ENCODE measurements around the gene ZNF586.

The ZNF586 gene

GRCh38 chr19:57747472-57747807 lies 22.0 kb upstream of the ZNF586 start:
- no peak for TF ChIP-seq CTCF (IDR thresholded peaks at IDR 0.05; ENCODE audit: extremely low read depth, insufficient read depth, missing control alignments)
- in situ Hi-C loops (cut with MboI; ENCODE audit: low pct_unique_long_range_greater_than_20kb, low sequenced_read_pairs, unreplicated experiment): no loop called here

GRCh38 chr19:57748029-57748428 lies 21.4 kb upstream of the ZNF586 start:
- in situ Hi-C loops (cut with MboI; ENCODE audit: low pct_unique_long_range_greater_than_20kb, low sequenced_read_pairs, unreplicated experiment): no loop called here
- no peak for DNase-seq (ENCODE audit: low spot score)
- TF ChIP-seq CTCF (IDR thresholded peaks at IDR 0.05; ENCODE audit: extremely low read depth, insufficient read depth, missing control alignments): no peak

More at GRCh38 chr19:57747472-57747807, 22.0 kb upstream of the ZNF586 start:
- DNase-seq (ENCODE audit: low spot score): no peak

GRCh38 chr19:57754091-57754673 lies 15.3 kb upstream of the ZNF586 start:
- no peak for TF ChIP-seq CTCF (IDR thresholded peaks at IDR 0.05; ENCODE audit: extremely low read depth, insufficient read depth, missing control alignments)
- in situ Hi-C loops (cut with MboI; ENCODE audit: low pct_unique_long_range_greater_than_20kb, low sequenced_read_pairs, unreplicated experiment): no loop called here
- DNase-seq (ENCODE audit: low spot score): no peak

GRCh38 chr19:57755031-57755430 lies 14.4 kb upstream of the ZNF586 start:
- no peak for TF ChIP-seq CTCF (IDR thresholded peaks at IDR 0.05; ENCODE audit: extremely low read depth, insufficient read depth, missing control alignments)
- no peak for DNase-seq (ENCODE audit: low spot score)
- in situ Hi-C loops (cut with MboI; ENCODE audit: low pct_unique_long_range_greater_than_20kb, low sequenced_read_pairs, unreplicated experiment): no loop called here

- in situ Hi-C loops (cut with MboI; ENCODE audit: low pct_unique_long_range_greater_than_20kb, low sequenced_read_pairs, unreplicated experiment): no loop called here
- no peak for TF ChIP-seq CTCF (IDR thresholded peaks at IDR 0.05; ENCODE audit: extremely low read depth, insufficient read depth, missing control alignments)
- DNase-seq (ENCODE audit: low spot score): no peak
Observed at GRCh38 chr19:57757941-57758340, 11.5 kb upstream of the ZNF586 start.

GRCh38 chr19:57759096-57759495 lies 10.4 kb upstream of the ZNF586 start:
- no peak for DNase-seq (ENCODE audit: low spot score)
- no peak for TF ChIP-seq CTCF (IDR thresholded peaks at IDR 0.05; ENCODE audit: extremely low read depth, insufficient read depth, missing control alignments)
- in situ Hi-C loops (cut with MboI; ENCODE audit: low pct_unique_long_range_greater_than_20kb, low sequenced_read_pairs, unreplicated experiment): no loop called here

- DNase-seq (ENCODE audit: low spot score): no peak
- no peak for TF ChIP-seq CTCF (IDR thresholded peaks at IDR 0.05; ENCODE audit: extremely low read depth, insufficient read depth, missing control alignments)
- in situ Hi-C loops (cut with MboI; ENCODE audit: low pct_unique_long_range_greater_than_20kb, low sequenced_read_pairs, unreplicated experiment): no loop called here
Observed at GRCh38 chr19:57771417-57771816, 1.9 kb downstream of the ZNF586 start.
